WTC11 (cell line): ENCODE measurements around the gene CNTNAP2. TPM values are rescaled to one million over a fixed set of nuclear protein-coding genes. Genes with fewer than 3 reads are reported as not detected.

Source experiments
- ATAC-seq: fragments of 200-7000 bp; cut with Tn5 transposase; 2 replicates; pipeline ENCODE4 v1.10.0; 2021; ENCODE audit warnings: mild to moderate bottlenecking, moderate library complexity
- CTCF ChIA-PET: fragments of 300-600 bp; sonication (Branson Sonifier 250); formaldehyde crosslinking; loops from one replicate; lab custom pipeline; 2021; ENCODE audit warnings: antibody characterized with exemption; lab: Charles Lee
- POLR2A ChIA-PET: fragments of 350-600 bp; sonication (Branson Sonifier 250); formaldehyde crosslinking; loops from one replicate; lab custom pipeline; 2021; ENCODE audit warnings: antibody characterized with exemption; lab: Charles Lee
- DNase-seq: peaks from one replicate; pipeline ENCODE4 v3.0.0; 2021; ENCODE audit warnings: low spot score
- H3K27ac Mint-ChIP-seq: 2 replicates; pipeline ENCODE4 v1.8.0; 2021; ENCODE audit warnings: mixed read lengths
- H3K27me3 Mint-ChIP-seq: 2 replicates; pipeline ENCODE4 v1.8.0; 2021; ENCODE audit warnings: low read depth, mild to moderate bottlenecking, moderate library complexity, mixed read lengths
- H3K36me3 Mint-ChIP-seq: 2 replicates; pipeline ENCODE4 v1.8.0; 2021; ENCODE audit warnings: mixed read lengths
- H3K4me1 Mint-ChIP-seq: 2 replicates; pipeline ENCODE4 v1.8.0; 2022; ENCODE audit warnings: mixed read lengths
- H3K4me3 Mint-ChIP-seq: 2 replicates; pipeline ENCODE4 v1.8.0; 2021; ENCODE audit warnings: mild to moderate bottlenecking, moderate library complexity, mixed read lengths
- H3K9me3 Mint-ChIP-seq: 2 replicates; pipeline ENCODE4 v1.8.0; 2021; ENCODE audit warnings: mixed read lengths
- AFF4 ChIP-seq: sonication (generic); formaldehyde crosslinking; IDR thresholded peaks from 2 replicates; pipeline ENCODE4 v1.8.1; 2023; ENCODE audit warnings: mild to moderate bottlenecking, missing genetic modification reagents, borderline replicate concordance
- CREM ChIP-seq: sonication (generic); formaldehyde crosslinking; IDR thresholded peaks from 2 replicates; pipeline ENCODE4 v1.8.1; 2022; ENCODE audit warnings: mild to moderate bottlenecking, missing genetic modification reagents, moderate library complexity
- E2F5 ChIP-seq: sonication (generic); formaldehyde crosslinking; IDR thresholded peaks from 2 replicates; pipeline ENCODE4 v1.8.1; 2022; ENCODE audit warnings: mild to moderate bottlenecking, moderate library complexity, missing genetic modification reagents
- FOXP1 ChIP-seq: sonication (generic); formaldehyde crosslinking; IDR thresholded peaks from 2 replicates; pipeline ENCODE4 v1.8.0; 2022; ENCODE audit warnings: missing genetic modification reagents, mild to moderate bottlenecking, moderate library complexity, borderline replicate concordance
- IRF1 ChIP-seq: sonication (generic); formaldehyde crosslinking; IDR thresholded peaks from 2 replicates; pipeline ENCODE4 v1.8.0; 2023; ENCODE audit warnings: missing genetic modification reagents
- IRF2 ChIP-seq: sonication (generic); formaldehyde crosslinking; IDR thresholded peaks from 2 replicates; pipeline ENCODE4 v1.8.0; 2022; ENCODE audit warnings: low read depth, missing genetic modification reagents, borderline replicate concordance
- JAZF1 ChIP-seq: fragments of 250-450 bp; sonication (Bioruptor Pico); IDR thresholded peaks from 2 replicates; pipeline ENCODE4 v1.9.0; 2021; ENCODE audit warnings: moderate library complexity, mild to moderate bottlenecking, inconsistent platforms
- JUN ChIP-seq: sonication (generic); formaldehyde crosslinking; IDR thresholded peaks from 2 replicates; pipeline ENCODE4 v1.8.0; 2023; ENCODE audit warnings: mild to moderate bottlenecking, missing genetic modification reagents
- KAT7 ChIP-seq: sonication (generic); formaldehyde crosslinking; IDR thresholded peaks from 2 replicates; pipeline ENCODE4 v1.8.1; 2023; ENCODE audit warnings: missing genetic modification reagents, mild to moderate bottlenecking, borderline replicate concordance
- MAX ChIP-seq: sonication (generic); formaldehyde crosslinking; IDR thresholded peaks from 2 replicates; pipeline ENCODE4 v1.8.0; 2022; ENCODE audit warnings: mild to moderate bottlenecking, missing genetic modification reagents
- NR1H2 ChIP-seq: sonication (generic); formaldehyde crosslinking; IDR thresholded peaks from 2 replicates; pipeline ENCODE4 v1.9.0; 2021; ENCODE audit warnings: mild to moderate bottlenecking, moderate library complexity, missing genetic modification reagents
- NR3C1 ChIP-seq: sonication (generic); formaldehyde crosslinking; conservative IDR thresholded peaks from 2 replicates; pipeline ENCODE4 v1.8.1; 2023; ENCODE audit warnings: low read depth, mild to moderate bottlenecking, missing genetic modification reagents
- OVOL2 ChIP-seq: fragments of 250-450 bp; sonication (Bioruptor Pico); IDR thresholded peaks from 2 replicates; pipeline ENCODE4 v1.9.0; 2021; ENCODE audit warnings: mild to moderate bottlenecking, borderline replicate concordance
- SOX15 ChIP-seq: fragments of 250-450 bp; sonication (Bioruptor Pico); IDR thresholded peaks from 2 replicates; pipeline ENCODE4 v1.9.0; 2021; ENCODE audit warnings: mild to moderate bottlenecking
- TCF7 ChIP-seq: sonication (generic); formaldehyde crosslinking; IDR thresholded peaks from 2 replicates; pipeline ENCODE4 v1.8.0; 2022; ENCODE audit warnings: mild to moderate bottlenecking, low read depth, missing genetic modification reagents, moderate library complexity
- TEAD4 ChIP-seq: sonication (generic); formaldehyde crosslinking; IDR thresholded peaks from 2 replicates; pipeline ENCODE4 v1.8.0; 2022; ENCODE audit warnings: mild to moderate bottlenecking, missing genetic modification reagents
- ZBTB21 ChIP-seq: sonication (generic); formaldehyde crosslinking; IDR thresholded peaks from 2 replicates; pipeline ENCODE4 v1.8.1; 2023; ENCODE audit warnings: mild to moderate bottlenecking, missing genetic modification reagents, borderline replicate concordance
- ZNF138 ChIP-seq: sonication (generic); formaldehyde crosslinking; conservative IDR thresholded peaks from 2 replicates; pipeline ENCODE4 v1.8.1; 2022; ENCODE audit warnings: mild to moderate bottlenecking, moderate library complexity, missing genetic modification reagents
- ZNF263 ChIP-seq: sonication (generic); formaldehyde crosslinking; IDR thresholded peaks from 2 replicates; pipeline ENCODE4 v1.8.1; 2022; ENCODE audit warnings: low read depth, mild to moderate bottlenecking, moderate library complexity, missing genetic modification reagents
- ZNF671 ChIP-seq: fragments of 250-450 bp; sonication (Bioruptor Pico); IDR thresholded peaks from 2 replicates; pipeline ENCODE4 v1.8.0; 2021; ENCODE audit warnings: mild to moderate bottlenecking
- total RNA-seq: library from RNA; stranded (reverse); gene quantifications from 3 replicates; pipeline ENCODE4 v1.2.3, GENCODE V29; 2021

Gene CNTNAP2
- total RNA-seq, 1 experiment from 2014 or later: 63.8 TPM

- TF ChIP-seq NR1H2 (CRISPR knock-in tag): no peak
- TF ChIP-seq ZNF671 (CRISPR knock-in tag): no peak
- TF ChIP-seq ZNF138 (CRISPR knock-in tag): no peak
- no peak for TF ChIP-seq JUN
- no peak for TF ChIP-seq NR3C1 (CRISPR knock-in tag)
These were observed 280.5 kb downstream of the CNTNAP2 start (continued) for GRCh38 chr7:146397141-146397540.

GRCh38 chr7:146401939-146402338, 285.3 kb downstream of the CNTNAP2 start:
- TF ChIP-seq IRF1 (CRISPR knock-in tag) (no peak), OVOL2 (no peak)
- Mint-ChIP-seq H3K4me1 (no peaks in the 10 kb centered on the region), H3K27me3 (no peaks in the 10 kb centered on the region), H3K4me3 (no peak overlapping the region), H3K27ac (no peak overlapping the region), H3K9me3 (peaks cover 9% of the 10 kb centered on the region), H3K36me3 (no peaks in the 10 kb centered on the region)
- no peak for ATAC-seq
- no peak for DNase-seq
- CTCF ChIA-PET: no interaction called here
- POLR2A ChIA-PET: no interaction called here

- H3K36me3 Mint-ChIP-seq: no peaks in the 10 kb centered on the region
- no peak overlapping the region for H3K4me3 Mint-ChIP-seq
- no peak overlapping the region for H3K27ac Mint-ChIP-seq
- DNase-seq: no peak
- H3K4me1 Mint-ChIP-seq: no peaks in the 10 kb centered on the region; the same call in 1 of the 2 replicates
- POLR2A ChIA-PET: no interaction called here
- no peak for ATAC-seq
- 0 out of 2 replicates have a peak, but pooled peaks cover 5% of the 10 kb centered on the region for H3K9me3 Mint-ChIP-seq
- no peaks in the 10 kb centered on the region for H3K27me3 Mint-ChIP-seq
- CTCF ChIA-PET: no interaction called here
- no peak for TF ChIP-seq IRF2 (CRISPR knock-in tag)
- TF ChIP-seq JAZF1 (CRISPR knock-in tag): no peak
- TF ChIP-seq SOX15 (CRISPR knock-in tag): no peak
- no peak for TF ChIP-seq AFF4
- no peak for TF ChIP-seq ZBTB21 (CRISPR knock-in tag)
- no peak for TF ChIP-seq NR1H2 (CRISPR knock-in tag)
- TF ChIP-seq MAX (CRISPR knock-in tag): no peak
- no peak for TF ChIP-seq E2F5 (CRISPR knock-in tag)
- no peak for TF ChIP-seq OVOL2
- TF ChIP-seq ZNF263 (CRISPR knock-in tag): no peak
- TF ChIP-seq TEAD4 (CRISPR knock-in tag): no peak
- TF ChIP-seq TCF7 (CRISPR knock-in tag): no peak
- TF ChIP-seq KAT7 (CRISPR knock-in tag): no peak
- TF ChIP-seq FOXP1: no peak
- TF ChIP-seq CREM (CRISPR knock-in tag): no peak
- TF ChIP-seq NR3C1 (CRISPR knock-in tag): no peak
These were observed 289.1 kb downstream of the CNTNAP2 start for GRCh38 chr7:146405737-146406136.
